Measurements from ENCODE around the gene LPXN.

LPXN gene

DNA sequence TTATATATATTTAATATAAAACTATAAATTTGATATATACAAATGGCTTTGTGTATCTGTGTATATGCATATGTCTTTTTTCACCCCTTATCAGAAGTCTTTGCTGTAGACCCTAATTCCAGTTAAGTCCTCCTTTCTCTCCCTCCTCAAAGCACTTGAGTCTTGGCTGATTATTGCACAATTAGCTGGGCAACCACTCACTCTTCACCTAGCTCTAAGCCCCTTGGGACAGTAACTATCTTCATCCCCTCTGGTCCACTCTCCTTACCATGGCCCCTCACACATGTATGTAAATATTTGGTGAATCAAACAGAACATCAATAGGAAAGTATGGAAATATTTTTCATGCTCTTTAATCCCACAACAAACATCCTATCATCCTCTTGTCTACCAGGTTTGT lies 66.8 kb downstream of the LPXN start:
- H3K9ac ChIP-seq (ENCODE audit: low read length): no peak overlapping the region
- no peaks in the 10 kb centered on the region for H3K27me3 ChIP-seq (replicated peaks; ENCODE audit: control insufficient read depth, insufficient read depth, low read length)
- peaks cover 3% of the 10 kb centered on the region for H3K4me1 ChIP-seq (ENCODE audit: control insufficient read depth, insufficient read depth, low read length)
- H3K4me3 ChIP-seq (ENCODE audit: low read length): no peak overlapping the region
- H3K36me3 ChIP-seq (ENCODE audit: control insufficient read depth, insufficient read depth, low read length, severe bottlenecking): no peaks in the 10 kb centered on the region
- no peaks in the 10 kb centered on the region for H3K9me3 ChIP-seq (ENCODE audit: control insufficient read depth, low read length)
- DNase-seq (ENCODE audit: low read depth): no peak

DNA sequence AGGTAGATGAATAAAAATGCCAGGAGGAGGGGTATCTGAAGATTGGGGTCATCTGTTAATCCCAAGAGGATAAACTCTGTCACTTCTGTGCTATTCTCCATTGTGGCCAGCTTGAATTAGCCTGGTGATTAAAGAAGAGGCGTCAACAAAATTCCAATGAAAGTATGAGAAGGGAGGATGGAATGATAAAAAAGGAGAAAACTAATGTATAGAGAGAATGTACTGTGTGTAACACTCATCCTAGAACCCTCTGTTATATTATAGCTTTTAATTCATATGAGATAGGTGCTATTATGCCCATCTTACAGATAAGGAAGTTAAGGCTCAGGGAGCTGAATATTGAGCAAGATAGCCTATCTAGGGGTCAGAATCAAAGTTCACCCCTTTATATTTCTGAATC lies 67.7 kb downstream of the LPXN start, which contains the start of gene OR5B21:
TSS of gene OR5B21 (minus strand) at position 101 of the 400 bp plus-strand sequence. CDS start at position 101, 0 bp downstream.
- DNase-seq (ENCODE audit: low read depth): no peak
- Histone ChIP-seq H3K4me3 (ENCODE audit: low read length) (no peak within 1 kb of the TSS), H3K36me3 (ENCODE audit: control insufficient read depth, insufficient read depth, low read length, severe bottlenecking) (no peaks in the 10 kb centered on the region), H3K9me3 (ENCODE audit: control insufficient read depth, low read length) (no peaks in the 10 kb centered on the region), H3K4me1 (ENCODE audit: control insufficient read depth, insufficient read depth, low read length) (no peaks in the 10 kb centered on the region), H3K27me3 (replicated peaks; ENCODE audit: control insufficient read depth, insufficient read depth, low read length) (no peaks in the 10 kb centered on the region), H3K9ac (ENCODE audit: low read length) (no peak within 1 kb of the TSS)

DNA sequence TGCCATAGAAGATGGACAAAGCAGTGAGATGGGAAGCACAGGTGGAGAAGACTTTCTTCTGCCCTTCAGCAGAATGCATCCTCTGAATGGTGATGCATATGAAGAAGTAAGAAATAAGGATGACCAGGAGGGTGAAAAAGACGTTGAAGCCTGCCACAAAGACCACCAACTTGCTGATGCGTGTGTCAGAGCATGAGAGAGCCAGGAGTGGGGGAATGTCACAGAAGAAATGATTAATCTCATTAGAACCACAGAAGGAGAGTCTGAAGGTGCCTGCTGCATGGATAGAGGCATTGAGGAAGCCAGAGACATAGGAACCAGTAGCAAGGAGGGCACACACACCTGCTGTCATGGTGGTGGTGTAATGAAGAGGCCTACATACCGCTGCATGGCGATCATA lies 68.3 kb downstream of the LPXN start:
- Histone ChIP-seq H3K4me1 (ENCODE audit: control insufficient read depth, insufficient read depth, low read length) (no peaks in the 10 kb centered on the region), H3K9me3 (ENCODE audit: control insufficient read depth, low read length) (no peaks in the 10 kb centered on the region), H3K4me3 (ENCODE audit: low read length) (no peak overlapping the region), H3K27me3 (replicated peaks; ENCODE audit: control insufficient read depth, insufficient read depth, low read length) (no peaks in the 10 kb centered on the region), H3K36me3 (ENCODE audit: control insufficient read depth, insufficient read depth, low read length, severe bottlenecking) (no peaks in the 10 kb centered on the region), H3K9ac (ENCODE audit: low read length) (no peak overlapping the region)
- no peak for DNase-seq (ENCODE audit: low read depth)

DNA sequence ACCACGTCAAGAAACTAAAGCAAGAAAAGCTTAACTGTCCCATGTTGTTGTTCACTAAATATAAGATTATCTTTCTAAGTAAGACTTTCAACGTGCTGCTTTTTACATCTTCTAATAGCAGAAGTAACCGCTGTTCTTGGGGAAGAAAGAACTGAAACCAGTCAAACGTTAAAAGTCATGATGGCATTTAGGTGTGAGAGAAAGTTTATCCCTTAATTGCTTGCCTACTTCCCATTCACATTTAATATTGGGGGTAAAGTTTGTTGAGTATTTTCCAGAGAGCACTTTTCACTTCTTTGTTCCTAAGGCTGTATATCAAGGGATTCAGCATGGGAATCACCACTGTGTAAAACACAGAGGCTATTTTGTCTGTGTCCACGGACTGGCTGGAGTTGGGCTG lies 68.7 kb downstream of the LPXN start:
- no peak for DNase-seq (ENCODE audit: low read depth)
- Histone ChIP-seq H3K9ac (ENCODE audit: low read length) (no peak overlapping the region), H3K36me3 (ENCODE audit: control insufficient read depth, insufficient read depth, low read length, severe bottlenecking) (no peaks in the 10 kb centered on the region), H3K9me3 (ENCODE audit: control insufficient read depth, low read length) (no peaks in the 10 kb centered on the region), H3K27me3 (replicated peaks; ENCODE audit: control insufficient read depth, insufficient read depth, low read length) (no peaks in the 10 kb centered on the region), H3K4me1 (ENCODE audit: control insufficient read depth, insufficient read depth, low read length) (no peaks in the 10 kb centered on the region), H3K4me3 (ENCODE audit: low read length) (no peak overlapping the region)

DNA sequence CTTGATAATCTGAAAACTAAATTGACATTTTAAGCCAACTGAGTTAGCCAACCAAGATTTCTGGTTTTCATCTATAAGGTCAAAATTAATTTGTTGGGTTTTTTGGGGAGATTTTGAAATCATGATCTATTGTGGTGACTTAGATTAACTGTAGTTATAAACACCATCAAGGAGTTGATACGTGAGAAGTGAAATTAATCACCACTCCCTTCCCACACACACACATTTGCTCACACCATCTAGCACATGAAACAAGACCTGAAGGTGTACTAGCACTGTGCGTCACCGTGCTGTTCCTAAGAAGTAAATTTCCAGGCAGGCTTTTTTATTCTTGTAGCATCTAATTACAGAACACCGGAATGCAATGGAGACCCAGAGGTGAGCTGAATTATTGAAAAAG lies 69.8 kb downstream of the LPXN start:
- Histone ChIP-seq H3K4me3 (ENCODE audit: low read length) (no peak overlapping the region), H3K9ac (ENCODE audit: low read length) (no peak overlapping the region), H3K9me3 (ENCODE audit: control insufficient read depth, low read length) (no peaks in the 10 kb centered on the region), H3K4me1 (ENCODE audit: control insufficient read depth, insufficient read depth, low read length) (no peaks in the 10 kb centered on the region), H3K36me3 (ENCODE audit: control insufficient read depth, insufficient read depth, low read length, severe bottlenecking) (no peaks in the 10 kb centered on the region), H3K27me3 (replicated peaks; ENCODE audit: control insufficient read depth, insufficient read depth, low read length) (no peaks in the 10 kb centered on the region)
- DNase-seq (ENCODE audit: low read depth): no peak

DNA sequence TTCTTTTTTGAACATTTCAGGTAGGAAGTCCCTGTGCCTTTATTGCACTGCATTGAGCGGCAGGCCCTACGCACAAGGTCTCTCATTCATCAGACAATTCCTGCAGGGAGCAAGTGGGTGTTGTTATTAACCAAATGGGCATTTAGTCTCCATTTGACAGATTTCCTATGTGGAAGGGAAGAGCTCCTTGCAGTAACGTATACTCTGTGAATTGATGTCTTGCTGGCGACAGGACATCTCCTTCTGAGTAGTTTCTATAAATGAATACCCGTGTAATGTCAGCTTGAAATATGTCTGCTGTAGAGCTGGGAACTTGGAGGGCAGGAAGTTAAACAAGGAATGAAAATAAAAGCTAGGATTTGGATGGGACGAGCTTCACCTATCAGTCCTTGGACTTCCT lies 71.4 kb downstream of the LPXN start:
- Histone ChIP-seq H3K9me3 (ENCODE audit: control insufficient read depth, low read length) (no peaks in the 10 kb centered on the region), H3K27me3 (replicated peaks; ENCODE audit: control insufficient read depth, insufficient read depth, low read length) (no peaks in the 10 kb centered on the region), H3K9ac (ENCODE audit: low read length) (no peak overlapping the region), H3K4me1 (ENCODE audit: control insufficient read depth, insufficient read depth, low read length) (no peaks in the 10 kb centered on the region), H3K36me3 (ENCODE audit: control insufficient read depth, insufficient read depth, low read length, severe bottlenecking) (no peaks in the 10 kb centered on the region), H3K4me3 (ENCODE audit: low read length) (no peak overlapping the region)
- no peak for DNase-seq (ENCODE audit: low read depth)

DNA sequence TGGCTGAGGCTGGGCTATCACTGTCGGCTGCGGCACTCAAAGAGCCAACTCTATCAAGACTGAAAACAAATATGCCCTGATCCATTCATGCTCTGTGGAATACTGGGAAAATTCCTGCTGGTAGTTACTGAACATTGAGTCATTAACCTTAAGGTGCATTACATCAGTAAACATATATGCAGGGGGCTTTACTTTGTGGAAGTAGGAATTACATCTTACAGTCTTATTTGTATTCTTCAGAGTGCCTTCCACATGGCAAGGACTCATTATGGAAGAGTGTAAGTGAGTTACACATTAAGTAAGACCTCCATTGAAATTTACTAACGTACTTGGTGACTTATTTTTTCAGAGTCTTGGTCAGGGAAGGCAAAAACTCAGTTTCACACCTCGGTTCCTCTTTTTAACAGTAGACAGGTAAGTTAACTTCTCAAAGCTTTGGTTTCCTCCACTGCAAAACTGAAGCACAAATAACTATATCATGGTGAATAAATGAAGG lies 72.2 kb downstream of the LPXN start:
- Histone ChIP-seq H3K36me3 (ENCODE audit: control insufficient read depth, insufficient read depth, low read length, severe bottlenecking) (no peaks in the 10 kb centered on the region), H3K9ac (ENCODE audit: low read length) (no peak overlapping the region), H3K4me3 (ENCODE audit: low read length) (no peak overlapping the region), H3K9me3 (ENCODE audit: control insufficient read depth, low read length) (no peaks in the 10 kb centered on the region), H3K4me1 (ENCODE audit: control insufficient read depth, insufficient read depth, low read length) (no peaks in the 10 kb centered on the region), H3K27me3 (replicated peaks; ENCODE audit: control insufficient read depth, insufficient read depth, low read length) (no peaks in the 10 kb centered on the region)
- DNase-seq (ENCODE audit: low read depth): no peak

DNA sequence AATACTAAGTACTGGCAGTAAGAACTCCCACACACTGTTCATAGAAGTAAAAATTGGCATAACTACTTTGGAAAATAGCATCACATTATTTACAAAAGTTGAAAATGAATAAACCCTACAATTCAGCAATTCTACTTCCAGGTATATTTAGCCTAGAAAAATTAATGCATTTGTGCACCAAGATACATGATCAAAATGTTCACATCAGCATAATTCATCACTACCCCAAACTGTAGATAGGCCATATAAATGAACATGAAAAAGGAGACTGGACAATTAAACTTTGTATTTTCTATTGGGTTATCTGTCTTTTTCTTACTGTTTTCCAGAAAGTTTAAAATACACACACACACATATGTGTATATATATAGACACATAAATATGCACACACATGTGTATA lies 73.7 kb downstream of the LPXN start:
- Histone ChIP-seq H3K27me3 (replicated peaks; ENCODE audit: control insufficient read depth, insufficient read depth, low read length) (no peaks in the 10 kb centered on the region), H3K9ac (ENCODE audit: low read length) (no peak overlapping the region), H3K9me3 (ENCODE audit: control insufficient read depth, low read length) (no peaks in the 10 kb centered on the region)

DNA sequence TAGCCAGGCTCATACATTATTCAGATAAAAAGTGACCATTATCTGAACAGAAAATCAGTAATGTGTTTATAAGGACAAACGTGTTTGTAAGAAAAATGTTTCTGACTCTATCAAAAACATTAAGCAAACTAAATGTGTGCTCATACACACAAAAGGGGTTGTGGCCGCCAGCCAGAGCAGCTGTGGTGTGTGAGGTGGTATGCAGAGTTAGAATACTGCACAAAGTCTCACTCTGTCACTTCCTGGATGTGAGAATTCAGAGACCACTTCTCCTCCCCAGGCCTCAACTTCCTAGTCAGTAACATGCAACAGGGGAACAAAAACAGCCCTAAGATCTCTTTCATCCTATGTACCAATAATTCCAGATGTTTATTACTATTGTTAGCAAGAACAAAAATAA lies 77.2 kb downstream of the LPXN start:
- Histone ChIP-seq H3K9ac (ENCODE audit: low read length) (no peak overlapping the region), H3K36me3 (ENCODE audit: control insufficient read depth, insufficient read depth, low read length, severe bottlenecking) (no peaks in the 10 kb centered on the region), H3K4me1 (ENCODE audit: control insufficient read depth, insufficient read depth, low read length) (peaks cover 11% of the 10 kb centered on the region), H3K9me3 (ENCODE audit: control insufficient read depth, low read length) (no peaks in the 10 kb centered on the region), H3K4me3 (ENCODE audit: low read length) (no peak overlapping the region), H3K27me3 (replicated peaks; ENCODE audit: control insufficient read depth, insufficient read depth, low read length) (no peaks in the 10 kb centered on the region)
- DNase-seq (ENCODE audit: low read depth): no peak

More for the DNA sequence above, 73.7 kb downstream of the LPXN start:
- DNase-seq (ENCODE audit: low read depth): no peak
- no peaks in the 10 kb centered on the region for H3K36me3 ChIP-seq (ENCODE audit: control insufficient read depth, insufficient read depth, low read length, severe bottlenecking)
- H3K4me1 ChIP-seq (ENCODE audit: control insufficient read depth, insufficient read depth, low read length): no peaks in the 10 kb centered on the region
- H3K4me3 ChIP-seq (ENCODE audit: low read length): no peak overlapping the region

DNA sequence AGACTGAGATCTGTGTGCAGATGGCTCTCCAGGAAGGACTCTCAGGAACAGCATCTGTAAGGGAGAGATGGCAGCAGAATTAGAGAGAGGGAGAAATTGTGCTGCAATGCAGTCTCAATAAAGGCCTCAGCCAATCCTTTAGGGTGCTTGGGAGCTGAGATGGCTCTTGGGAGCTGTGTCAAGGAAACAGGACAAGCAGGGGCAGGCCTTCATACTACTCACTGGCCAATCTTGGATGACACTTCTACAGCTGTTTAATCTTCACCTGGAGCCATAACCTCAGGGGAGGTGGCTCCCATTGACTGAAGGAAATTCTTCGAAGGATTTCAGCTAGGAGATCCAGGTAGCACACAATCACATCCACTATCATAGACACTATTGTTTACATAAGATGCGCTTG lies 77.7 kb downstream of the LPXN start:
- no peaks in the 10 kb centered on the region for H3K9me3 ChIP-seq (ENCODE audit: control insufficient read depth, low read length)
- H3K4me3 ChIP-seq (ENCODE audit: low read length): no peak overlapping the region
- no peaks in the 10 kb centered on the region for H3K36me3 ChIP-seq (ENCODE audit: control insufficient read depth, insufficient read depth, low read length, severe bottlenecking)
- no peaks in the 10 kb centered on the region for H3K27me3 ChIP-seq (replicated peaks; ENCODE audit: control insufficient read depth, insufficient read depth, low read length)
- no peak for DNase-seq (ENCODE audit: low read depth)
- peaks cover 12% of the 10 kb centered on the region for H3K4me1 ChIP-seq (ENCODE audit: control insufficient read depth, insufficient read depth, low read length)
- H3K9ac ChIP-seq (ENCODE audit: low read length): no peak overlapping the region

DNA sequence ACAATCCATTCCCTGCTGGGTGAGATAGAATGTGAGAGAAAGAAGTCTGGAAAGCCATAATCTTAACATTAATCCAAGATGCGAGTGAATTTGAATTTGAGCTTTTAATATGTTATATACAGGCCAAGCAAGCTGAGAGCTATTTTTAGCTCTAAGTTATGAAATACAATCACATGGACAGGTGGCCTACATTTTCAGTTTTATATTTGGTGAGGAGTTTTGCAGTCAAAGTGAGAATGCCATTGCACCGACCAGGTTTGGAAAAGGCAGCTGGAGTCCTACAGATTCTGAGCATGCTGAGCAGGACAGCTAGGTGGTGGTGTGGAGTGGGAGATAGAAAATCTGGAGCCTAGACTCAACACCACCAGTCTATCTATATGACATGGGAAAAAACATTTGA lies 79.8 kb downstream of the LPXN start:
- no peaks in the 10 kb centered on the region for H3K9me3 ChIP-seq (ENCODE audit: control insufficient read depth, low read length)
- peaks cover 12% of the 10 kb centered on the region for H3K4me1 ChIP-seq (ENCODE audit: control insufficient read depth, insufficient read depth, low read length)
- H3K9ac ChIP-seq (ENCODE audit: low read length): no peak overlapping the region
- no peaks in the 10 kb centered on the region for H3K27me3 ChIP-seq (replicated peaks; ENCODE audit: control insufficient read depth, insufficient read depth, low read length)
- H3K4me3 ChIP-seq (ENCODE audit: low read length): no peak overlapping the region
- no peak for DNase-seq (ENCODE audit: low read depth)
- no peaks in the 10 kb centered on the region for H3K36me3 ChIP-seq (ENCODE audit: control insufficient read depth, insufficient read depth, low read length, severe bottlenecking)

DNA sequence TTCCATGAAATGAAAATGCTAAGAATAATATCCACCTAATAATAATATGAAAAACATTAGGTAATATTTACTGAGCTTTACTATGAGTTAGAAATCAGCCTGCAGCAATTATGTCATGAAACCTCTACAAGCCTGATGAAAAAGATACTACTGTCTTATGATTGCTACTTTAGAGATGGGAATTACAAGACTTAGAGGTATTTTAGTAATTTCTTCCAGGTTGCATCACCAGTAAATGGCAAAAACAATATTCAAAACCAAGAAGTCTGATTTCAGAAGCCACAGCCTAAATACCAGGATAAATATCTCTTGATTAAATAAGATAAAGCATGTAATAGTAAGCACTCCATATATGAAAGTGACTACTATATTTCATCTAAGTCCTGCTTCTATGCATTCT lies 81.6 kb downstream of the LPXN start:
- no peak overlapping the region for H3K9ac ChIP-seq (ENCODE audit: low read length)
- DNase-seq (ENCODE audit: low read depth): no peak
- H3K27me3 ChIP-seq (replicated peaks; ENCODE audit: control insufficient read depth, insufficient read depth, low read length): no peaks in the 10 kb centered on the region
- no peaks in the 10 kb centered on the region for H3K9me3 ChIP-seq (ENCODE audit: control insufficient read depth, low read length)
- no peaks in the 10 kb centered on the region for H3K36me3 ChIP-seq (ENCODE audit: control insufficient read depth, insufficient read depth, low read length, severe bottlenecking)
- peaks cover 12% of the 10 kb centered on the region for H3K4me1 ChIP-seq (ENCODE audit: control insufficient read depth, insufficient read depth, low read length)
- H3K4me3 ChIP-seq (ENCODE audit: low read length): no peak overlapping the region

All from adipocyte (in vitro differentiated cells).